GM21367 (cell line): ENCODE results near the gene AIFM1.
A peak's percentile ranks its signal among the peaks of the same experiment; 100 is the strongest.

Experiments used
- ATAC-seq: cut with Tn5 transposase; IDR thresholded peaks from one replicate; pipeline ENCODE4 v1.9.1; 2021; ENCODE audit not compliant: unreplicated experiment

The AIFM1 gene

DNA sequence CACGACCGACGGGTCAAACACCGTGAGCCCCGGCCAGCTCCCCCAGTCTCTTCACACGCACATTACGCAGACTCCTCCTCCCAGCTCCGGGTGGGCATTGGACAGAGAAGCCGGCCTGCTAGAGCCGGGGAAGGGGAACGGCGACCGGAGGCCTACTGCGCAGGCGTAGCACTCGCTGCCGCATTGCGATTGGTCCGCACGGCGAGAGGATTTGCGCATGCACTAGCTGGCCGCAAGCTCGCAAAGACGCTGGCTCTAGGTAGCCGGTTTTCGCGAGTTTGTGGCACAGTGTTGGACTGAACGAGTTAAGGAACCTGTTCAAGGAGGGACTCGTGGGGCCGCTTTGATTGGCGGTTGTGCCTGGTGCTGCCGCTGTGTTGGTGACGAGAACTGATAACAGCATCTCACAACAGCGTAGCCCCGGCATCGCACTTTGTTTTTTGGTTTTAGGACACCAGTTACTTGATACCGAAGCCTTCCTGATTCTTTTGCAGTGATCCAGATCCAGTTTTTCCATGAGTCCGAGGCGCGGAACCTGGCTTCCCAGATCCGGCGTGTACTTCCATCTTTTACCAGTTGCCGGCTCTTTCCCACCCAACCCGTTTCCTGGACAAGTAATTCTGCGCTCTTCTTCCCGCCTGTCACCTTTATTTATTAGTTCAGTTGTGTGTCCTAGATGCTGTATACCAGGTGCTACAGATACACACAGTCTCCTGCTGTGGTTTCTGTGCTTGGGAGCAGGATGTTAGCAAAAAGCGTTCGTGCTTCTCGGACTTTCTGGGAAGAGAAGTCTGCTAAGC, at the start of gene AIFM1:
AIFM1 (minus strand) TSS at position 139 of the 800 bp plus-strand sequence. CDS start 185 bp downstream, outside the sequence.
- peak; percentile 87 for ATAC-seq

DNA sequence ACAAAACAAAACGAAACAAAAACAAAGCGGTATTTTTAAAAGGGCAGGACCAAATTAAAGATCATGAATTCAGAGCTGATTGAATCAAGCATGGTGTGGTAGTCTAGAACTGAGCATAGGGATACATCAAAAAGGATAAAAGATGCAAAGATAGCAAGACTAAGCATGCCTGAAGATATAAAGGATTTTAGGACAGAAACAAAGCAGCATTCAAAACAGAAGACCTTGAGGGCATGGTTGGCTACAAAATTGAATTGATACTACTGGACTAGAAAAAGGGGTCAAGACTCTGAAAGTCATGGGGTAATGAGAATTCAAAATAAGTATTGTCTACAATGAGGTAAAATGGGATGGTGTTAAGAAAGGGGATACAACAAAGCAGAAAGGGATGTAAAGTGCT, 47.7 kb upstream of the AIFM1 start:
- ATAC-seq: no peak

DNA sequence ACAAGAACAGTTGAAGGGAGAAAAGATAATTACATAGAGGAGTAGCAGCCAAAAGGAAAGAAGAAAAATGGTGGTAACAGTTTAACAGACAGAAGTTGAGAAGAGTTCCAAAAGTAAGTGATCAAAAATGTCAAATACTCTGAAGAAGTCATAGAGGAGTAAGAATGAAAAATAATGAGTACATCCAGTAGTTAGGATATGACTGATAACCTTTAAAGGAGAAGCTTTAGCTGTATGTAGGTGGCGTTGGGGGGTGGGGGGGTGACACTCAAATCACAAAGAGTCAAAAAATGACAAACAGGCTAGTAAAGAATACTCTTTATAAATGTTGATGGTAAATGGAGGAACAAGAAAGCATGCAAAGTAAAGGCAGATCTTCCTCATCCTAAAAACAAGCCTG, 46.7 kb upstream of the AIFM1 start:
- no peak for ATAC-seq

DNA sequence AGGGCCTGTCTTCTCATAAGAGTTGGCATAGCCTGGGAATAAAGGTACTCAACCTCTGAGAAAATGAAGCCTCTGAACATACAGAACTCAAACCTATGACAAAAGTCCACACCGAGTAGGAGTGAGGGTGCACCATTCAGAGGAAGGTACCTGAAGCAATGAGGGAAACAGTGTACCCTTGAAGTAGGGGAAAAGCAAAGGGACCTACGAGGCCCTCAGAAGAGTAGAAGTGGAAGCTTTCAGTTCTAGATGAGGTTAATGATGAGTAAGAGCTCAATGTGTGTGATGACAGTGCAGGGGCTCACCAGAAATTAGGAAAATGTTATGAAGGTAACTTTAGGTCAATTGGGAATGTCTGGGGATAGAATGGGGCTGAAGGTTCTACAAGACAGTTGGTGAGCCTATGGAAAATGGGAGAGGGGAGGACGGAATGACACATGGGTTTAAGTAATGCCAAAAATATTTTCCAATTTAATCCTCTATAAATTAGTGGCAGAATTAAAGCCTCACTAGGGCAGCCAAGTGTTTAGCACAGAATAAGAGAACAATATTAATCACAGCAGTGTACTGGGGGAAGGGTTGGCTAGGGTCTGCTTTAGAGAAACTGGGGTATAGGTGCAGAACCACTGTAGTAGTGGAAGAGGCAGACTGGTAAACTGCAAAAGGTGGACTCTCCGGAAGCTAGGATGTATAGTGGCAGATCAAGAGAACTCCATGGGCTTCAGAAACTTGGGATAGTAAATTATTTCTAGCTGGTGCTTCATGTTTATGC, 46.0 kb upstream of the AIFM1 start:
- no peak for ATAC-seq

DNA sequence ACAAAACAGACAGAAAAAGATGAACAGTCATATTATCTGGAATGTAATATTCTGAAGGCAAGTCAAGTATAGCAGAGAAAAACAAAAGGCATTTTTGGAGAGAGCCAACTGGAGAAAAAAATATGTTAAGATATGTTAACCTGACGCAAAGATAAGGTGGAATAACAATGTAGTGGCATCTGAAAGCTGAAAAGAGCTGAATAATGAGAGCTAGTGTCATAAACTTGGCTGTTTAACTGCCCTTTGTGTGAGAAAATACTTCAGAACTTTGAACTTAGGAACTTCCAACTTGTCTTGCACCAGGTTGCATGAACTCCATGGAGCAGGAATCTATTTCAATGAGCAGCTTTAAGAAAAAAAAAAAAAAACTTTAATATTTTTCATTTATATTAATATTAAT, 39.0 kb upstream of the AIFM1 start:
- no peak for ATAC-seq

DNA sequence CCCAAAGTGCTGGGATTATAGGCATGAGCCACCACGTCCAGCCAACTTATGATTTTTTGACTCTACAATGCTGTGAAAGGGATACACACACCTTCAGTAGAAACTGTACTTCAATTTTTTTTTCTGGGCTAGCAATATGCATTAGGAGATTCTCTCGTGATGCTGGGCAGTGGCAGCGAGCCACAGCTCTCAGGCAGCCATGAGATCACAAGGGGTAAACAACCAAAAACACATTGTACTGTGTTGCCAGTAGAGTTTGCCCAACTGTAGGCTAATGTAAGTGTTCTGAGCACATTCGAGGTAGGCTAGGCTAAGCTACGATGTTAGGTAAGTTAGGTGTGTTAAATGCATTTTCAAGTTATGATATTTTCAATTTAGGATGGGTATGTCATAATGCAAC, 31.8 kb upstream of the AIFM1 start:
- no peak for ATAC-seq

DNA sequence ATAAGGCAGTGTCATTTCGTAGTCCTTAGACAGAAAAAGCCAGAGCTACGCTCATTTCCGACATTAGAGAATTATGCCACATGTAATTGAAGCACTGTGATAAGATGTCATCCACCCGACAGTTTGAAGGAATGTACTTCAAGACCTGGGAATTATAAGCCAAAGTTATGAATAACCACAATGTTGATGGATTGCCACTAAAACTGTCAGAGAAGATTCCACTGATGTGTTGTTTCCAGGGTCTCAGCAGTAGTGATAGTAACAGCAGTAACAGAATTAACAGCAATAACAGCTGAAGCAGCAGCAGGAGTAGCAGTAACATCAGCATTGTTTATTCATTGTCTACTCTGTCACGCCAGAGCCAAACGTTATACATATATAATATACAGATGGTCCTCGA, 30.8 kb upstream of the AIFM1 start:
- ATAC-seq: no peak

DNA sequence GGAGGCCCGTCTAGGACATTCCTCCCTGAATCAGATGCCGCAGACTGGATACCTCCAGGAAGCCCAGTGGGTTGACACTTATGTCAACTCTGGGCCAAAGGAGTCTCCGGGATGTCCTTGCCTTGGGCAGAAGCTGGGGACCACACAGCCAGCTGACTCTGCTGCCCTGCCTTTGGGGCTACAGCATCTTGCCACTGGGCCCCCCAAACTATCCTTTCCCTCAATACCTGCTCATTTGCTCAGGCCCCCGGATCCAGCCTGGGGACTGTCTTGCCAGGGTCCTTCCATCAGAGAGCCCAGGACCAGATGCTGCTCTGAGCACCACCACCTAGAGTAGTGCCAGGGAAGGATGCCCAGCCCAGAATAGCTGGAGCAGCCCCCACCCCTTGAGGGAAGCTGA, 25.2 kb upstream of the AIFM1 start:
- no peak for ATAC-seq

DNA sequence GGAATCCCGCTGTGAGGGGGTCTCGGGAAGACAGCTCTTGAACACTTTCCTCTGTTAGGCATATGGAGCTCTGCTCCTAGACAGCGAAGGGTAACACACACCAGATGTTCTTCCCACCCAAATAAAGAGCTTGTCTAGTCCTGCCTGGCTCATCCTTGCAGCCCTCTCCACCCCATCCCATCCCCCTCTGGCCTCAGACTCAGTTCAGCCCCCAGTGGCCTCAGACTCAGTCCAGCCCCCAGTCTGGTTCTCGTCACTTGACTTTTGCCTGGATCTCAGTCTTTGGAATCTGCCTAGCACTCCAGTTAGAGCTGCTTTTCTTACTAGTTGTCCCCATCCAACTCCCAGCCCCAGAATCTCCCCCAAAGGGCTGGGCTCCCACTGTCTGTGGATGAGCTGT, 21.0 kb upstream of the AIFM1 start:
- ATAC-seq: no peak

DNA sequence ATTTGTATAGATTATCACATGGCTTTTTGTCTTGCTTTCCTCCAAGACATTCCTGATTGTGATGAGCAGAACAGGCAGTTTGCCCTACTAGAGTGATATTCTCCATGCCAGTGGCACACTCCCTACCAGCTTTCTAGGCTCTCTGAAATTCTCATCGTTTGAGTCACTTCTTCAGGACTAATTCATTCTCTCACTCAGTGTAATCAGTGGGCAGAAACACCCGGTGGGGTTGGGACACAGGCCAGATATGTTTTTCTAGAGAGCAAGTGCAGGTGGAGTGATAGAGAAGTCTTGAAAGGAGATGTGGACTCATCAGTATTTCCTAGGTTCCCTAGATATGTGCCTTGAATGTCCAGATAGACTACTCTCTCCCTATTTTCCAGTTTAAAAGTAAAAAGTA, 19.2 kb upstream of the AIFM1 start:
- ATAC-seq: no peak

DNA sequence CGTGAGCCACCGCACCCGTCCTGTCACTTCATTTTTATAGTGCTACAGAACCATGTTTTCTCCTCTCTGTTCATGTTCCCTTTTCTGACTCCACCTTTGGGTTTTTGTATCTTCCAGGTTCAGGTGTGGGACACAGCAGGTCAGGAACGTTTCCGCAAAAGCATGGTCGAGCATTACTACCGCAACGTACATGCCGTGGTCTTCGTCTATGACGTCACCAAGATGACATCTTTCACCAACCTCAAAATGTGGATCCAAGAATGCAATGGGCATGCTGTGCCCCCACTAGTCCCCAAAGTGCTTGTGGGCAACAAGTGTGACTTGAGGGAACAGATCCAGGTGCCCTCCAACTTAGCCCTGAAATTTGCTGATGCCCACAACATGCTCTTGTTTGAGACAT, 18.5 kb upstream of the AIFM1 start:
- ATAC-seq: no peak

DNA sequence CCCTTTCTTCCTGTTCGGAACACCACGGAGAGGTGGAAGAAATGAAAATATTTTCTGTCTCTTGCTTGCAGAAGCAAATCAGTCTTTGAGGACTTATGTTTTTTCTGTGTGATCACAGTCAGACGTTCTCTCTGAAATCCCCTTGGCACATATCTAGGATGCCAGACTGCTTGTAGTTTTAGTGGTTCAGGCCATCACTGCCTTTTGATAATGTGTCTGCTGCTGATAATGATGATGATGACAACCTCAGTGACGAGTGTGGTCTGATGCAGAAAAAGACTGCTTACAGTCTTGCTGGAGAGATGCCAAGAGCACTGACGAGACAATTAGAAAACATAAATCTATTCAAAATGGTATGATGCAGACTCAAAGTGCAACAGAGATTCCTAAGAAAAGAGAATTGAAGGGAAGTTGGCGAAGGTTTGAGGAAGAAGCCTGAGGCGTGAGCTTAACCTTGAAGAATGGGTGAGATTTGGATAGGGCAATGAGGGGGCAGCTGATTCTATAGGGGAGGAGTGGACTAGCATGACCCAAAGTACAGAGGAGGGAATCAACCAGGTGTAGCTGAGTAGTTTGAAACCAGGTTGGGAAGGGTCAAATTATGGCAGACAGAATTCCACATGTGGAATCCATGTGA, 14.1 kb upstream of the AIFM1 start:
- ATAC-seq: no peak

DNA sequence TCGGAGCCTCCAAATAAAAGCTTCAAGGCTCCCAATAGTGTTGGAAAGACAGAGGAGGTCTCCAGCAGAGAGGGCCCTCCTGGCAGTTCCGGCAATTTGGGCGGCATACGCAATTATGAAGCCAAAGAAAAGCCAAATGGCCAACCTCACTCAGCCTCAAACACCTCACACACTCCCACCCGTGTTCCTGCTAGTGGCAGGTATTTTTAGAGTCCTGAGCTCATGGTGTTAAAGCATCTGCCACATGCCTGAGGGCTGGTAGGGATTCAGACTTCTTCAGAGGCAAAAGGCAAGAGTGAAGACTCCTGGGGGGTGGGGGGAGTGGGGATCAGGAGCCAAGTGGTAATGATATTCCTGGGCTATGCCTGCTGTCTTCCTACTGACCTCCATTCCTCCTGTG, 13.5 kb upstream of the AIFM1 start:
- no peak for ATAC-seq

DNA sequence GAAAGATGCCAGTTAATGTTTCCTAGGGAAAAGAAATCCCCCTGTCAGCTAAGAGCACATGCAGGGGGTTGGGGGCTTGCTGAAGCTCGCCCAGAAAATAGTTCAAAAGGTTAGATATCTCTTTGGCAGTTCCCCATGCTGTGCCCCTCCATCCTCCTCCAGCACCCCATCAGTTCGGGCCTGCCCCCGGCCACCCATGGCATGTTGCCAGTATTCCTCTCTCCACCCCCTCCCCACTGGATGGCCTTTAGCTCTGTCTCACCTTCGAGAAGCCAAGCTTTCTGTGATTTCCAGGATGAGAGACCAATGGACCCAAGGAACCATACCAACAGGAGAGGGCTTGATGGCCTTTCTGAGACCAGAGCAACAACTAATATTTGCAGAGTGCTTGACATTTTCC, 11.3 kb upstream of the AIFM1 start:
- no peak for ATAC-seq

DNA sequence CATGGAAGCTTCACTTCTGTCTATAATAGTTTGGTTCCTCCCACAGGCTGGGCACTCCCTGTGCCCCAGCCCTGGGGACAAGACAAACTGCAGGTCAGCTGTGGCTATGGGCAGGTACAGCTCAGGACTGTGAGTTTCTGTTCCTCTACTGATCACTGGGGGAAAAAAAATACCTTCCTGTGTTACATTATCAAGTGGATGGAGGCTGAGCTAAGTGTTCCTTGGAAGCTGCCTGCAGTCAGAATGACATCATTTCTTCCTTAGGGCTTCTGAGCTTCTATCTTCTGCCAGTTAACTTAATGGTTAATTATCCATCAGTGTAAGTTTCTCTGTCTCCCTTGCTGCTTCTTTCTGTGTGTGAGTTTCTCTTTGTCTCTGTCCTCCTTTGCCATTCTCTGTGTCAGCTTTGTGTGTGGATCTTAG, 10.7 kb upstream of the AIFM1 start:
- ATAC-seq: peak; percentile 79

DNA sequence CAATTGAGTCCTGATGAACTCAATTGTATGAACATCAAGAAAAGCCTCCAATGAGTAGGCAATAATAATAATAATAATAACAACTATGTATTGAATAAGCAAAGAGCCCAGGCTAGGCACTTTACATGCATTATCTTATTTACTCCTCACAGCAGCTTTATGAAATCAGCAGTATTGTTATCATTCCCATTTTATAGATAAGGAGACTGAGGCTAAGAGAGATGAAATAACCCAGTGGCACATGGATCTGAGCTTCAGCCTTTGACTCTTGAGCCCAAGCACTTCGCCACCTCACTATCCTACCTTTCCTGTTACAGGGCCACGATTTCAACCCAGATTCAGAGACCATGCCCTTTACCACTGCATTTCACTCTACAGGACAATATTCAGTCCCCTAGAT, 9.3 kb upstream of the AIFM1 start:
- ATAC-seq: no peak

DNA sequence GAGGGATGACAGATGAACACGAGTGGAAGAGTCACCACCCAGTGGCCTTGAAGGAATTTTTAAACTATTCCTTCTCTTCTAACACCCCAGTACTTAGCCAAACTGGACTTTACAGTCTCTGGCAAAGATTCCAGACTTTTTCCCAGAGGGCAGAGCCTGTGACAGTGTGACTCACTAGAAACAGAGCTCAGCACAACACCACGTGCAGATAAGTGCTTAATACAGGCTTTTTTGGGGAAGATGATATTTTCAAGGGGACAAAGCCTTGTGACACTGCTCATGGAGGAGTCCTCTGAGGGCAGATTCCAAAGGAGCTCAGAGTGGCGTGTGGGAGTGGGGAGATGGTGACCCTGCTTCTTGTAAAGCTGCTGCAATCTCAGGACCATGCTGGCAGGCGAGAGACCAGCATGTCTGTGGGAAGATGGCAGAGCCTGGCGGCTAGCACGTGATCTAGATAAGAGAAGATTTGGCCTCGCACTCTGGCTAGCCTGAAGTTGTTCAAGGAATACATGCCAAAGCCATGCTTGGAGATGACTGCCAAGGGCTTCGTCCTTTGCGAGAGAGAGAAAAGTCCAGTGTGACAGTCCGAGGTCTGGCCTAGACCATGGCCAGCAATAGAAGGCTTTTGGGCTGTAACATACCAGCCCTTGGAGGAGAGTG, 8.5 kb upstream of the AIFM1 start:
- ATAC-seq: no peak

DNA sequence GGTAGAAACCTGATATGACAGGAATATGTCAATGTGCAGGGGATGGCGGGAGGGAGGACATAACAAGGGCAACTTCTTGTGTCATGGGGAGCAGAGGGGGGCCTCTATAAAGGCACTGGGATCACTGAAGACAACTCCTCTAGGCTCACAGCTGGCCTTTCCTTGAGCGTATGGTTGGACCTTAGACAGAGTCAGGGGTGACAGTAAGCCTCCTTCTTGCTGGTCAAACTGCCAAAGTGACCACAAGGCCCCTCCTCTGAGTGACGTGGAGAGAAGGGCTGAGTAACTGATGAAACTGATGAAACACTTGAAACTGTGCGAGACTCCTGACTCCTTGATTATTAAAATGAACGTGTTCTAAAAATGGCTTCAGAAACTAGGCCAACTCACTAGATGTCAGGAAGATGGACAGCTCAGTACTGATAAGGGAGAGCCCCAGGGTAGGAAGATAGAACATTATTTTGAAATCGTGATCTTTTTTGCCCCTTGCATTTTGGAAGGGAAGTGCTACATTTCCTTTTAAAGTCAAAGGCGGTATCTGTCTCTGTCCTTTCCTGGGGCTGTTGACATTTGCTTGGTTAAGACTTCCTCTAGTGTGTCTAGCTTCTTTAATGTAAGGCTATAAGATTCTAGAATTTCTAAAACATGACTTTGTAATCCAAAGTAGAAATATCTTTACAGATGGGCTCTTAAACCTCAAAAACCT, 7.7 kb upstream of the AIFM1 start:
- ATAC-seq: peak; percentile 42

DNA sequence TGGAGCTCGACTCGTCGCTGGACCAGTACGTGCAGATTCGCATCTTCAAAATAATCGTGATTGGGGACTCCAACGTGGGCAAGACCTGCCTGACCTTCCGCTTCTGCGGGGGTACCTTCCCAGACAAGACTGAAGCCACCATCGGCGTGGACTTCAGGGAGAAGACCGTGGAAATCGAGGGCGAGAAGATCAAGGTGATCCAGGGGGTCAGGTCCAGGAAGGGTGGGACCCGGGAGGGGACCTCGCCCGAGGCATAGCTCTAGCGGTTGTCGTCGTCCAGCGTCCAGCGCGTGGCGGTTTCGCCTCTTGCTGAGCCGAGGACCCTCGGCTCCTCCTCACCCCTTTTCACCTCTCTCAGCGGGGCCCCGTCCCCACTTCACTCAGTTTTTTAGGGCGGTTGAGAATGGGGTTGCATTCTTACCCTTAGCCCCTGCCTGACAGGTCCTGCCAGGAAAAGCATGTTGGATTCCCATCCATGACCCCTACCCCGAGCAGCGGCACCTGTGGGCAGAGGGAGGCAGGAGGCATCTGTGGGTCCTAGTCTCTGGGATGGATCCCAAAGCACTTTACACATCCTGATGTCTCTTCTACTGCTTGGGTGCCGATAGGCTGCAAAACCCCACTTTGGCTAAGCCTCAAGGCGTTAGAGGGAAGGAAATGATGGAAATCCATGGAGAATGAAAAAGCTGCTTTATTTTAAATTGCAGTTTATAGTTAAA, 6.6 kb upstream of the AIFM1 start:
- ATAC-seq: no peak

DNA sequence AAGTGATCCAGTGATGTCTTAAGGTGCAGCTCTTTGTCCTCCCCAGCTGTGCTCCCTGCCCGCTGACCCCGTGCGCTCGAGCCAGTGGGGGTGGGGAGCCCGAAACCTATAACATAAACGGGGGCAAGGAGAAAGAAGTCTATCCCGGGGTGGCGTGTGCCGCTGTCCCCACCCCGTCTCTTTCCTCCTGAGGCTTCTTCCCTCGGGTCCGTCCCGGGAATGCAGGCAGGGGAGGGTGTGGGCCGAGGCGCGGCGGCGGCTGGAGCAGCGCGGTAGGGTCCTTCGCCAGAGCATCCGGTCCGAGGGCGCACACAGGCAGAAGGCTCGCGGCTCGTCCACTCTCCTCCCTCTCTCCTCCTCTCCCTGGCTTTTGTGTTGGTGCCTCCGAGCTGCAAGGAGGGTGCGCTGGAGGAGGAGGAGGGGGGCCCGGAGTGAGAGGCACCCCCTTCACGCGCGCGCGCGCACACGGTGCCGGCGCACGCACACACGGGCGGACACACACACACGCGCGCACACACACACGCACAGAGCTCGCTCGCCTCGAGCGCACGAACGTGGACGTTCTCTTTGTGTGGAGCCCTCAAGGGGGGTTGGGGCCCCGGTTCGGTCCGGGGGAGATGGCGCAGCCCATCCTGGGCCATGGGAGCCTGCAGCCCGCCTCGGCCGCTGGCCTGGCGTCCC, 5.9 kb upstream of the AIFM1 start, which contains the start of gene RAB33A:
RAB33A (plus strand) TSS at position 517 of the 681 bp plus-strand sequence; CDS start at position 618, 101 bp downstream.
- ATAC-seq: no peak
